K562 (cell line): ENCODE data around the gene NINJ2. TPM values are rescaled to one million over a fixed set of nuclear protein-coding genes. Genes with fewer than 3 reads are reported as not detected.

ENCODE experiments used
- ATAC-seq: fragments of 200-7000 bp; cut with Tn5 transposase; 3 replicates; pipeline ENCODE4 v1.9.1; 2020; ENCODE audit warnings: moderate library complexity
- BruUV-seq: library from RNA; stranded (reverse); fragments of 400-500 nt; replicated peaks from 2 replicates; lab custom pipeline; 2021; lab: Mats Ljungman, UMichigan
- CTCF ChIA-PET: fragments of 300-600 bp; formaldehyde crosslinking; extraction: SDS; loops from one replicate; lab custom pipeline; 2021; ENCODE audit warnings: low intra/inter-chr PET ratio; lab: Yijun Ruan, JAX
- POLR2A ChIA-PET: fragments of 300-600, 350-650 bp; sonication (Branson Sonifier 250); formaldehyde crosslinking; extraction: SDS; loops from one replicate; lab custom pipeline; 2021; ENCODE audit warnings: antibody characterized with exemption, inconsistent platforms; lab: Yijun Ruan, JAX
- DNase-seq, 4 experiments: peaks; one replicate each; pipeline versions ENCODE4 v3.0.0 to v3.0.0-alpha.2; 2011 to 2018; ENCODE audit warnings: low spot score in 3 of 4, mixed read lengths in 3 of 4; ENCODE audit errors: extremely low read depth in 1 of 4
- FAIRE-seq: peaks from 2 replicates; lab custom pipeline; 2011; peaks lifted over from hg19 to GRCh38; lab: Jason Lieb, UNC
- H2AFZ ChIP-seq: 2 replicates; pipeline ENCODE4 v1.6.0; 2011; ENCODE audit warnings: low read depth, low read length, control low read depth, inconsistent platforms
- H3K27ac ChIP-seq: fragments of 200-600 bp; 3 replicates; pipeline ENCODE4 v1.8.0; 2011; ENCODE audit warnings: low read depth, mild to moderate bottlenecking, control low read depth, inconsistent platforms, low read length, moderate library complexity, mixed read lengths; ENCODE audit errors: extremely low read depth
- H3K27me3 ChIP-seq, 2 experiments: fragments of 300-600 bp in 1 of 2; 2 replicates in 1 of 2; 3 replicates in 1 of 2; pipeline versions ENCODE4 v1.6.0 to v1.8.0; 2011; ENCODE audit warnings: inconsistent platforms in 2 of 2, low read length in 2 of 2, mild to moderate bottlenecking in 1 of 2, mixed read lengths in 1 of 2, moderate library complexity in 1 of 2; ENCODE audit not compliant: control insufficient read depth in 2 of 2, insufficient read depth in 2 of 2
- H3K36me3 ChIP-seq: fragments of 300-600 bp; 3 replicates; pipeline ENCODE4 v1.8.0; 2011; ENCODE audit warnings: mild to moderate bottlenecking, low read length, inconsistent platforms; ENCODE audit not compliant: control insufficient read depth, insufficient read depth
- H3K4me1 ChIP-seq, 2 experiments: fragments of 200-600 bp in 1 of 2; replicated peaks in 1 of 2; 2 replicates in 1 of 2; 3 replicates in 1 of 2; pipeline versions ENCODE4 v1.5.1 to v1.8.0; 2011; ENCODE audit warnings: inconsistent platforms in 2 of 2, low read length in 2 of 2, mild to moderate bottlenecking in 1 of 2, mixed read lengths in 1 of 2, moderate library complexity in 1 of 2; ENCODE audit not compliant: control insufficient read depth in 2 of 2, insufficient read depth in 2 of 2
- H3K4me2 ChIP-seq: 2 replicates; pipeline ENCODE4 v1.6.1; 2011; ENCODE audit warnings: low read length, control low read depth, inconsistent platforms, mixed read lengths; ENCODE audit not compliant: insufficient read depth
- H3K4me3 ChIP-seq: fragments of 200-600 bp; sonication (generic), shearing (Covaris generic); 2 replicates; pipeline ENCODE4 v1.5.1; 2016; ENCODE audit warnings: control low read depth, inconsistent platforms
- H3K79me2 ChIP-seq: fragments of 200-600 bp; 3 replicates; pipeline ENCODE4 v1.8.0; 2011; ENCODE audit warnings: low read length, inconsistent platforms; ENCODE audit not compliant: control insufficient read depth, insufficient read depth
- H3K9ac ChIP-seq, 2 experiments: 2 replicates each; pipeline versions ENCODE4 v1.6.0 to v1.6.1; 2011; ENCODE audit warnings: low read depth in 2 of 2, low read length in 2 of 2, control low read depth in 1 of 2, inconsistent platforms in 1 of 2, mild to moderate bottlenecking in 1 of 2, mixed read lengths in 1 of 2; ENCODE audit not compliant: insufficient read depth in 1 of 2
- H3K9me1 ChIP-seq: one replicate; pipeline ENCODE4 v1.6.0; 2011; ENCODE audit warnings: inconsistent platforms, mild to moderate bottlenecking, low read length, moderate library complexity; ENCODE audit not compliant: control insufficient read depth, insufficient read depth
- H3K9me3 ChIP-seq: replicated peaks from 2 replicates; pipeline ENCODE4 v1.5.1; 2011; ENCODE audit warnings: low read depth, low read length, inconsistent platforms; ENCODE audit not compliant: control insufficient read depth, insufficient read depth
- H4K20me1 ChIP-seq: replicated peaks from 2 replicates; pipeline ENCODE4 v1.6.1; 2011; ENCODE audit warnings: low read length, inconsistent platforms, mixed read lengths; ENCODE audit not compliant: control insufficient read depth, insufficient read depth
- ARID3B ChIP-seq: fragments of 250-450 bp; sonication (Bioruptor Pico); IDR thresholded peaks from 2 replicates; pipeline ENCODE4 v1.4.0; 2020; ENCODE audit warnings: borderline replicate concordance
- ASH1L ChIP-seq: fragments of 450-650 bp; IDR thresholded peaks from 2 replicates; pipeline ENCODE4 v1.6.1; 2018; ENCODE audit warnings: borderline replicate concordance, mild to moderate bottlenecking, low read depth; ENCODE audit not compliant: partially characterized antibody
- HDGF ChIP-seq: fragments of 450-650 bp; IDR thresholded peaks from 2 replicates; pipeline ENCODE4 v1.6.1; 2016
- MGA ChIP-seq: fragments of 450-650 bp; IDR thresholded peaks from 2 replicates; pipeline ENCODE4 v1.6.1; 2016; ENCODE audit warnings: mild to moderate bottlenecking, moderate library complexity
- ZBTB5 ChIP-seq: fragments of 450-650 bp; IDR thresholded peaks from 2 replicates; pipeline ENCODE4 v1.6.1; 2017; ENCODE audit warnings: antibody characterized with exemption
- ZNF212 ChIP-seq: fragments of 450-650 bp; formaldehyde crosslinking; IDR thresholded peaks from 2 replicates; pipeline ENCODE4 v1.4.0; 2020; ENCODE audit warnings: mild to moderate bottlenecking
- WGBS: fragments of 100-300 bp; shearing (Covaris generic); methylation state at CpG from one replicate; pipeline ENCODE4 v1.1.6; 2016; ENCODE audit warnings: low coverage, mixed read lengths; ENCODE audit not compliant: insufficient coverage; ENCODE audit errors: missing lambda C conversion rate; 5-methylcytosine and 5-hydroxymethylcytosine counted together
- in situ Hi-C: fragments of 300-500 bp; cut with MboI; formaldehyde crosslinking; loops from 4 replicates; pipeline ENCODE4 v1.15.0; 2018; ENCODE audit warnings: inconsistent platforms, mixed read lengths
- intact Hi-C: fragments of 100-400 bp; cut with micrococcal nuclease; formaldehyde crosslinking; loops from 2 replicates; pipeline ENCODE4 v1.14.2; 2022
- polyA plus RNA-seq, 8 experiments: library from polyadenylated mRNA; depleted of rRNA in 4 of 8; stranded (reverse) in 5 of 8; unstranded in 3 of 8; fragments of >200 nt; fragmentation: Nextera tagmentation in 2 of 8; fragmentation: Illumina TruSeq in 1 of 8; extraction: Ambion mirVana in 2 of 8; extraction: Trizol in 1 of 8; gene quantifications; 2 replicates each; pipeline versions ENCODE4 v1.2.1 to v1.2.3, GENCODE V29; 2011 to 2014; ENCODE audit warnings: inconsistent platforms in 1 of 8, missing spikeins in 1 of 8
- total RNA-seq, 7 experiments: library from RNA; depleted of rRNA in 6 of 7; stranded (reverse); fragments of >200 nt in 6 of 7; fragmentation: Illumina TruSeq in 2 of 7; extraction: Trizol in 2 of 7; gene quantifications; 2 replicates each; pipeline versions ENCODE4 v1.2.1 to v1.2.3, GENCODE V29; 2011 to 2021; ENCODE audit warnings: low replicate concordance in 1 of 7

NINJ2 gene
- total and polyA plus RNA-seq, 9 of the 15 experiments (the other 6 are each of a cell fraction or from before 2014, with no cell fraction given) = 2.6 to 16.0 (median 4.5) TPM

- TF ChIP-seq ARID3B (no peak), ZNF212 (CRISPR knock-in tag) (no peak), ASH1L (no peak)
- TF ChIP-seq, all 486 proteins: peak for 0
Observed at GRCh38 chr12:581321-581720, 81.9 kb downstream of the NINJ2 start (continued).

- intact Hi-C loops (no loop called here), in situ Hi-C loops (no loop called here)
- no peaks in the 10 kb centered on the region for H3K9me3 ChIP-seq
- DNase-seq (no peak), ATAC-seq (no peak), FAIRE-seq (peak; percentile 64)
- 81% methylated on average over 3 of the region's 4 CpGs for WGBS
- H3K27ac ChIP-seq = no peak overlapping the region; the same call in 2 of the 3 replicates
- no peak overlapping the region for H3K9ac ChIP-seq
- no peak overlapping the region for H2AFZ ChIP-seq
- no peak overlapping the region for H3K4me2 ChIP-seq
- BruUV-seq = no TSS peak
- no peaks in the 10 kb centered on the region for H3K36me3 ChIP-seq
- CTCF ChIA-PET = no interaction called here
- POLR2A ChIA-PET = no interaction called here
- H3K4me3 ChIP-seq = no peak overlapping the region
- no peaks in the 10 kb centered on the region for H3K9me1 ChIP-seq
- H3K27me3 ChIP-seq = no peaks in the 10 kb centered on the region
- no peaks in the 10 kb centered on the region for H3K79me2 ChIP-seq
- H3K4me1 ChIP-seq = peaks cover 23 to 26% of the 10 kb centered on the region in 2 experiments; a peak in 4 of 5 replicates
- no peaks in the 10 kb centered on the region for H4K20me1 ChIP-seq
- TF ChIP-seq HDGF (0 out of 2 replicates have a peak, but pooled peaks have one; percentile 49), MGA (no peak), ZBTB5 (0 out of 2 replicates have a peak, but pooled peaks have one; percentile 23)
Observed at GRCh38 chr12:580813-581212, 82.4 kb downstream of the NINJ2 start.
